PFSK-1 (cell line): ENCODE measurements around the gene ACTN4.

Source experiments
- POLR2AphosphoS5 ChIP-seq: IDR thresholded peaks from 2 replicates; pipeline ENCODE4 v1.6.1; 2012; ENCODE audit warnings: low read depth, mild to moderate bottlenecking, control low read depth, low read length, moderate library complexity
- SIN3A ChIP-seq: IDR thresholded peaks from 2 replicates; pipeline ENCODE4 v1.6.1; 2012; ENCODE audit warnings: mild to moderate bottlenecking, low read length, moderate library complexity, borderline replicate concordance; ENCODE audit not compliant: insufficient read depth
- TAF1 ChIP-seq: IDR thresholded peaks from 2 replicates; pipeline ENCODE4 v1.6.1; 2012; ENCODE audit warnings: low read length, control low read depth, borderline replicate concordance; ENCODE audit not compliant: insufficient read depth
- TF ChIP-seq, protein P1 (sequence below), 2 experiments: IDR thresholded peaks; 2 replicates each; pipeline versions ENCODE4 v1.6.1 to v1.8.0; 2011 to 2012; ENCODE audit warnings: low read depth in 2 of 2, low read length in 2 of 2, control low read depth in 1 of 2, inconsistent platforms in 1 of 2, mild to moderate bottlenecking in 1 of 2, moderate library complexity in 1 of 2; ENCODE audit not compliant: insufficient read depth in 1 of 2

DNA sequence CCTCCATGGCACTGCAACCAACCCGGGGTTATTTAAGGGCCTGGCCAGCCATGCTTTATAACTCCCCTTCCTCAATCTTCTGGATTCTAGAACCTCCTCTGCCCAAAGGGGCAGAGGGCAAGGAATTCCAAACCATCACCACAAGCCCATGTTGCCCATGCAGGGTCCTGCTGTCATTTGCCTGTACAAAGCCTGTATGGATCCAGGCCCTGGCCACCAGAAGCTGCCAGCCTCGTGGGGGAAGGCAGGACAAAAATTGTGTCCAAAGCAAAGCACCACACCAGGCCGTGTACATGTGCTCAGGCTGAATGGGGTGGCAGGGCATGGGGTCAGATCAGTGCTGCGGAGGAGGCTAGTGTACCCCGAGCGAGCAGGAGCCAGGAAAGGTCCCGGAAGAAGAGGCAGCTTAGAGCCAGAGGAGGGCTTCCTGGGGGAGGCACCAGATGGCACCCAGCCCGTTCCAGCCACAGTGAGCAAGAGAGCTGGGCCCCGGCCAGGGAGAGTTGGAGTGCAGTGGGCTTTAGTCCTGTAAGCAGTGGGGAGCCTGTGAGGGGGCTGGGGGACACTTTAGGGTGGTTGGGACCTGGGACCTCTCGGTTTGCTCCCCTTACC lies 61.1 kb downstream of the ACTN4 start:
- TF ChIP-seq POLR2AphosphoS5 (no peak), SIN3A (no peak), TAF1 (no peak)
- TF ChIP-seq, protein P1, sequence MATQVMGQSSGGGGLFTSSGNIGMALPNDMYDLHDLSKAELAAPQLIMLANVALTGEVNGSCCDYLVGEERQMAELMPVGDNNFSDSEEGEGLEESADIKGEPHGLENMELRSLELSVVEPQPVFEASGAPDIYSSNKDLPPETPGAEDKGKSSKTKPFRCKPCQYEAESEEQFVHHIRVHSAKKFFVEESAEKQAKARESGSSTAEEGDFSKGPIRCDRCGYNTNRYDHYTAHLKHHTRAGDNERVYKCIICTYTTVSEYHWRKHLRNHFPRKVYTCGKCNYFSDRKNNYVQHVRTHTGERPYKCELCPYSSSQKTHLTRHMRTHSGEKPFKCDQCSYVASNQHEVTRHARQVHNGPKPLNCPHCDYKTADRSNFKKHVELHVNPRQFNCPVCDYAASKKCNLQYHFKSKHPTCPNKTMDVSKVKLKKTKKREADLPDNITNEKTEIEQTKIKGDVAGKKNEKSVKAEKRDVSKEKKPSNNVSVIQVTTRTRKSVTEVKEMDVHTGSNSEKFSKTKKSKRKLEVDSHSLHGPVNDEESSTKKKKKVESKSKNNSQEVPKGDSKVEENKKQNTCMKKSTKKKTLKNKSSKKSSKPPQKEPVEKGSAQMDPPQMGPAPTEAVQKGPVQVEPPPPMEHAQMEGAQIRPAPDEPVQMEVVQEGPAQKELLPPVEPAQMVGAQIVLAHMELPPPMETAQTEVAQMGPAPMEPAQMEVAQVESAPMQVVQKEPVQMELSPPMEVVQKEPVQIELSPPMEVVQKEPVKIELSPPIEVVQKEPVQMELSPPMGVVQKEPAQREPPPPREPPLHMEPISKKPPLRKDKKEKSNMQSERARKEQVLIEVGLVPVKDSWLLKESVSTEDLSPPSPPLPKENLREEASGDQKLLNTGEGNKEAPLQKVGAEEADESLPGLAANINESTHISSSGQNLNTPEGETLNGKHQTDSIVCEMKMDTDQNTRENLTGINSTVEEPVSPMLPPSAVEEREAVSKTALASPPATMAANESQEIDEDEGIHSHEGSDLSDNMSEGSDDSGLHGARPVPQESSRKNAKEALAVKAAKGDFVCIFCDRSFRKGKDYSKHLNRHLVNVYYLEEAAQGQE (IDR thresholded peaks at IDR 0.05; ENCODE audit: insufficient read depth in 1 of 2, low read depth in 2 of 2, low read length in 2 of 2), result no peak
